GM12873 (cell line): Measurements from ENCODE around the gene FAM124A.

Experiments
- TF ChIP-seq, protein P1 (sequence below): IDR thresholded peaks from 2 replicates; pipeline ENCODE4 v1.5.1; 2012; ENCODE audit warnings: low read depth, mild to moderate bottlenecking, moderate library complexity, low read length, control low read depth; ENCODE audit not compliant: insufficient read depth; ENCODE audit errors: missing control alignments

The FAM124A gene

GRCh38 chr13:51260154-51260553 lies 38.0 kb downstream of the FAM124A start:
- TF ChIP-seq, protein P1, sequence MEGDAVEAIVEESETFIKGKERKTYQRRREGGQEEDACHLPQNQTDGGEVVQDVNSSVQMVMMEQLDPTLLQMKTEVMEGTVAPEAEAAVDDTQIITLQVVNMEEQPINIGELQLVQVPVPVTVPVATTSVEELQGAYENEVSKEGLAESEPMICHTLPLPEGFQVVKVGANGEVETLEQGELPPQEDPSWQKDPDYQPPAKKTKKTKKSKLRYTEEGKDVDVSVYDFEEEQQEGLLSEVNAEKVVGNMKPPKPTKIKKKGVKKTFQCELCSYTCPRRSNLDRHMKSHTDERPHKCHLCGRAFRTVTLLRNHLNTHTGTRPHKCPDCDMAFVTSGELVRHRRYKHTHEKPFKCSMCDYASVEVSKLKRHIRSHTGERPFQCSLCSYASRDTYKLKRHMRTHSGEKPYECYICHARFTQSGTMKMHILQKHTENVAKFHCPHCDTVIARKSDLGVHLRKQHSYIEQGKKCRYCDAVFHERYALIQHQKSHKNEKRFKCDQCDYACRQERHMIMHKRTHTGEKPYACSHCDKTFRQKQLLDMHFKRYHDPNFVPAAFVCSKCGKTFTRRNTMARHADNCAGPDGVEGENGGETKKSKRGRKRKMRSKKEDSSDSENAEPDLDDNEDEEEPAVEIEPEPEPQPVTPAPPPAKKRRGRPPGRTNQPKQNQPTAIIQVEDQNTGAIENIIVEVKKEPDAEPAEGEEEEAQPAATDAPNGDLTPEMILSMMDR = no peak

- TF ChIP-seq, protein P1 = no peak
These were observed 39.5 kb downstream of the FAM124A start for GRCh38 chr13:51261610-51262249.

GRCh38 chr13:51262501-51263211 lies 40.5 kb downstream of the FAM124A start:
- TF ChIP-seq, protein P1 = peak; percentile 51

DNA sequence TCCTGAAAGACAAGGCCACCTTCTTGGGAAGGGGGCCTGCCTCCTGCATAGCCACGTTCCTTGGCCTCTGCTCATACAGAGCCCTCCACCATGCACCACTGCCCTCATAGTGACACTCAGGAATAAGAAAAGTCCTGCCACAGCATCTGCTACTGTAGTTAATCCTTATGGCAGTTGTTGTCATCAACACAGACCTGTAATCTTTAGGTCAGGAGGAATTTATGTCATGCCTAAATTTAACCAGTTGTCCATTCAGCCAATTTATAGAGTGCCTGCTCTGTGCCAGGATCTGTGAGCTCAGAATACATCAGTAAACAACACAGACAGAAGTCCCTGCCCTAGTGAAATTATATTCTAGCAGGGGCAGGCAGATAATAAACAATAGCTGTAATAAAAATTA lies 44.4 kb downstream of the FAM124A start:
- TF ChIP-seq, protein P1 = no peak

DNA sequence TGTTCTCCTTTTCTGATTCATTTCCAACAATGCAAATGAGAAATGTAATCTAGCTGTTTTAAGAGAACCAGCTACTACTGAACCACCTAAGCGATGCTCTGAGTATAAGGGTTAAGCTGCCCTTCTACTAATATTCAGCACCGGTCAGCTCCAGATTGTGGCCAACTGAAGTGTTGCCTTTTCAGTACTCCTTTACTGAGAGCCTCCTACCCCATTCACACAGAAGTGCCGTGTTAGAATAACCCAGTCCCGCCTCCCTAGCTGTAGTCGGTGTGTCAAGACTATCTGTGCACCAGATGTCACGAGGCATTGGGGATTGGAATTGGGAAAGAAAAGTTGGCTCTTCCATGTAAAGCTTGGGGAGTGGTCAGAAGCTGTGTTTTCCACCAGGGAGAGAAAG lies 45.4 kb downstream of the FAM124A start:
- TF ChIP-seq, protein P1 = no peak

- TF ChIP-seq, protein P1 = no peak
These were observed 46.8 kb downstream of the FAM124A start for GRCh38 chr13:51269039-51269438.

- TF ChIP-seq, protein P1 = no peak
These were observed 48.6 kb downstream of the FAM124A start for GRCh38 chr13:51270623-51271415.
